IMR-90 (cell line): ENCODE data around the gene NELFCD. TPM values are rescaled to one million over a fixed set of nuclear protein-coding genes. Genes with fewer than 3 reads are reported as not detected.

ENCODE experiments used
- ATAC-seq: fragments of 200-7000 bp; cut with Tn5 transposase; 2 replicates; pipeline ENCODE4 v1.9.1; 2020; ENCODE audit warnings: low read depth, mild to moderate bottlenecking, moderate library complexity
- BruUV-seq: library from RNA; stranded (reverse); fragments of 400-500 nt; replicated peaks from 2 replicates; lab custom pipeline; 2021; lab: Mats Ljungman, UMichigan
- CTCF ChIA-PET: fragments of 300-600 bp; formaldehyde crosslinking; extraction: SDS; loops from one replicate; lab custom pipeline; 2021; ENCODE audit warnings: antibody characterized with exemption; lab: Yijun Ruan, JAX
- POLR2A ChIA-PET: fragments of 300-600 bp; sonication (Branson Sonifier 250); formaldehyde crosslinking; loops from one replicate; lab custom pipeline; 2022; ENCODE audit warnings: antibody characterized with exemption; ENCODE audit not compliant: unreplicated experiment; lab: Charles Lee
- DNase-seq: peaks from one replicate; pipeline ENCODE4 v3.0.0; 2013
- H2AFZ ChIP-seq: replicated peaks from 2 replicates; pipeline ENCODE3; 2013; ENCODE audit warnings: low read length, mild to moderate bottlenecking; ENCODE audit not compliant: poor library complexity
- H2AK5ac ChIP-seq: 2 replicates; pipeline ENCODE4 v1.6.1; 2013; ENCODE audit warnings: low read depth, low read length, inconsistent platforms
- H2AK9ac ChIP-seq: replicated peaks from 2 replicates; pipeline ENCODE3; 2013; ENCODE audit warnings: mild to moderate bottlenecking, low read depth, low read length, moderate library complexity; ENCODE audit not compliant: poor library complexity
- H2BK120ac ChIP-seq: 2 replicates; pipeline ENCODE4 v1.6.1; 2013; ENCODE audit warnings: low read depth, low read length, inconsistent platforms
- H2BK15ac ChIP-seq: 3 replicates; pipeline ENCODE4 v1.6.1; 2013; ENCODE audit warnings: low read depth, low read length, inconsistent platforms
- H2BK20ac ChIP-seq: 2 replicates; pipeline ENCODE4 v1.6.1; 2013; ENCODE audit warnings: low read depth, mild to moderate bottlenecking, inconsistent platforms, low read length, moderate library complexity
- H2BK5ac ChIP-seq: 2 replicates; pipeline ENCODE4 v1.6.1; 2013; ENCODE audit warnings: mild to moderate bottlenecking, low read depth, low read length, inconsistent platforms; ENCODE audit not compliant: poor library complexity, severe bottlenecking
- H3K14ac ChIP-seq: replicated peaks from 2 replicates; pipeline ENCODE4 v1.6.1; 2013; ENCODE audit warnings: low read depth, low read length, inconsistent platforms
- H3K18ac ChIP-seq: 2 replicates; pipeline ENCODE4 v1.6.1; 2013; ENCODE audit warnings: low read depth, low read length, control low read depth
- H3K23ac ChIP-seq: 2 replicates; pipeline ENCODE4 v1.6.1; 2013; ENCODE audit warnings: low read depth, low read length, inconsistent platforms
- H3K27ac ChIP-seq: 2 replicates; pipeline ENCODE4 v1.5.1; 2013; ENCODE audit warnings: mild to moderate bottlenecking, control low read depth, low read length; ENCODE audit not compliant: insufficient read depth
- H3K27me3 ChIP-seq: 2 replicates; pipeline ENCODE4 v1.6.1; 2013; ENCODE audit warnings: low read length; ENCODE audit not compliant: control insufficient read depth, insufficient read depth
- H3K36me3 ChIP-seq: 2 replicates; pipeline ENCODE4 v1.6.1; 2013; ENCODE audit warnings: low read length, mixed read lengths; ENCODE audit not compliant: control insufficient read depth, insufficient read depth
- H3K4ac ChIP-seq: 2 replicates; pipeline ENCODE4 v1.6.1; 2013; ENCODE audit warnings: low read depth, low read length, inconsistent platforms
- H3K4me1 ChIP-seq: 2 replicates; pipeline ENCODE4 v1.6.1; 2013; ENCODE audit warnings: low read length, mixed read lengths; ENCODE audit not compliant: control insufficient read depth, insufficient read depth
- H3K4me2 ChIP-seq: 2 replicates; pipeline ENCODE4 v1.6.1; 2013; ENCODE audit warnings: low read depth, mild to moderate bottlenecking, control low read depth, low read length, moderate library complexity
- H3K4me3 ChIP-seq: 2 replicates; pipeline ENCODE4 v1.5.1; 2013; ENCODE audit warnings: low read depth, mild to moderate bottlenecking, control low read depth, low read length, moderate library complexity; ENCODE audit not compliant: insufficient read depth
- H3K56ac ChIP-seq: 2 replicates; pipeline ENCODE4 v1.6.1; 2013; ENCODE audit warnings: low read length, inconsistent platforms; ENCODE audit not compliant: insufficient read depth; ENCODE audit errors: extremely low read depth
- H3K79me1 ChIP-seq, 2 experiments: 2 replicates each; pipeline ENCODE4 v1.6.1; 2013; ENCODE audit warnings: low read length in 2 of 2, inconsistent platforms in 1 of 2, low read depth in 1 of 2
- H3K9ac ChIP-seq: 2 replicates; pipeline ENCODE4 v1.6.1; 2013; ENCODE audit warnings: low read depth, low read length, control low read depth
- H3K9me1 ChIP-seq: 2 replicates; pipeline ENCODE4 v1.6.1; 2013; ENCODE audit warnings: low read length, inconsistent platforms; ENCODE audit not compliant: insufficient read depth
- H3K9me3 ChIP-seq: 2 replicates; pipeline ENCODE4 v1.6.1; 2013; ENCODE audit warnings: low read length; ENCODE audit not compliant: control insufficient read depth, insufficient read depth
- H4K20me1 ChIP-seq: 2 replicates; pipeline ENCODE4 v1.6.1; 2013; ENCODE audit warnings: low read length, inconsistent platforms; ENCODE audit not compliant: insufficient read depth
- H4K5ac ChIP-seq: 2 replicates; pipeline ENCODE4 v1.6.1; 2013; ENCODE audit warnings: mild to moderate bottlenecking, low read depth, low read length, control low read depth
- H4K8ac ChIP-seq, 2 experiments: 2 replicates each; pipeline ENCODE4 v1.6.1; 2013; ENCODE audit warnings: low read depth in 2 of 2, low read length in 2 of 2, control low read depth in 1 of 2, inconsistent platforms in 1 of 2
- H4K91ac ChIP-seq: 2 replicates; pipeline ENCODE4 v1.6.1; 2013; ENCODE audit warnings: low read depth, low read length, inconsistent platforms; ENCODE audit not compliant: insufficient read depth
- BHLHE40 ChIP-seq: fragments of 150-350 bp; IDR thresholded peaks from 2 replicates; pipeline ENCODE4 v1.6.1; 2016; ENCODE audit warnings: mild to moderate bottlenecking, low read depth, low read length
- CEBPB ChIP-seq: IDR thresholded peaks from 2 replicates; pipeline ENCODE4 v1.6.1; 2012; ENCODE audit warnings: low read depth, low read length, improper control_type of control experiment
- CHD1 ChIP-seq: IDR thresholded peaks from 2 replicates; pipeline ENCODE4 v1.6.1; 2012; ENCODE audit warnings: low read depth, low read length, improper control_type of control experiment
- CTCF ChIP-seq: conservative IDR thresholded peaks from 2 replicates; pipeline ENCODE4 v1.5.1; 2012; ENCODE audit warnings: mild to moderate bottlenecking, low read depth, low read length, improper control_type of control experiment
- ELK1 ChIP-seq: fragments of 150-350 bp; IDR thresholded peaks from 2 replicates; pipeline ENCODE4 v1.6.1; 2016; ENCODE audit warnings: low read depth, mild to moderate bottlenecking, low read length, moderate library complexity, borderline replicate concordance
- FOS ChIP-seq: fragments of 150-350 bp; IDR thresholded peaks from 2 replicates; pipeline ENCODE4 v1.6.1; 2016; ENCODE audit warnings: low read depth, low read length
- MAFK ChIP-seq: IDR thresholded peaks from 2 replicates; pipeline ENCODE4 v1.6.1; 2012; ENCODE audit warnings: low read depth, low read length, improper control_type of control experiment
- MAZ ChIP-seq: IDR thresholded peaks from 2 replicates; pipeline ENCODE4 v1.6.1; 2012; ENCODE audit warnings: low read depth, mild to moderate bottlenecking, low read length, improper control_type of control experiment, moderate library complexity, borderline replicate concordance
- MXI1 ChIP-seq: IDR thresholded peaks from 2 replicates; pipeline ENCODE4 v1.6.1; 2012; ENCODE audit warnings: low read depth, mild to moderate bottlenecking, low read length, moderate library complexity, borderline replicate concordance
- NFE2L2 ChIP-seq: fragments of 150-350 bp; IDR thresholded peaks from 2 replicates; pipeline ENCODE4 v1.6.1; 2016; ENCODE audit warnings: low read depth, mild to moderate bottlenecking, low read length
- POLR2A ChIP-seq: IDR thresholded peaks from 2 replicates; pipeline ENCODE4 v1.6.1; 2012; ENCODE audit warnings: mild to moderate bottlenecking, low read depth, low read length
- RAD21 ChIP-seq: IDR thresholded peaks from 2 replicates; pipeline ENCODE4 v1.6.1; 2012; ENCODE audit warnings: low read length, improper control_type of control experiment
- RCOR1 ChIP-seq: IDR thresholded peaks from 2 replicates; pipeline ENCODE4 v1.6.1; 2012; ENCODE audit warnings: mild to moderate bottlenecking, low read length, improper control_type of control experiment; ENCODE audit not compliant: insufficient replicate concordance
- RFX5 ChIP-seq: IDR thresholded peaks from 2 replicates; pipeline ENCODE4 v1.8.0; 2012; ENCODE audit warnings: low read depth, mild to moderate bottlenecking, low read length, moderate library complexity
- SMC3 ChIP-seq: fragments of 150-350 bp; IDR thresholded peaks from 2 replicates; pipeline ENCODE4 v1.6.1; 2016; ENCODE audit warnings: low read depth, mild to moderate bottlenecking, antibody characterized with exemption, low read length, moderate library complexity
- USF2 ChIP-seq: fragments of 150-350 bp; IDR thresholded peaks from 2 replicates; pipeline ENCODE4 v1.6.1; 2017; ENCODE audit warnings: mild to moderate bottlenecking, antibody characterized with exemption, low read length, low read depth
- WGBS, 2 experiments: methylation state at CpG; one replicate each; pipeline versions ENCODE4 v1.1.5 to v1.1.7; 2013; ENCODE audit warnings: missing lambda C conversion rate in 2 of 2; ENCODE audit not compliant: insufficient read length in 1 of 2; ENCODE audit errors: extremely low coverage in 2 of 2; 5-methylcytosine and 5-hydroxymethylcytosine counted together
- dilution Hi-C: fragments of 300-500 bp; cut with HindIII; formaldehyde crosslinking; loops from one replicate; pipeline ENCODE4 v1.14.3; 2018; ENCODE audit warnings: low sequenced_read_pairs; ENCODE audit not compliant: unreplicated experiment
- in situ Hi-C: fragments of 300-500 bp; cut with MboI; formaldehyde crosslinking; loops from 3 replicates; pipeline ENCODE4 v1.14.3; 2019; ENCODE audit warnings: low sequenced_read_pairs, inconsistent platforms, mixed read lengths
- intact Hi-C: fragments of 100-400 bp; cut with micrococcal nuclease; formaldehyde crosslinking; loops from 2 replicates; pipeline ENCODE4 v1.10.0; 2022
- polyA plus RNA-seq, 3 experiments: library from polyadenylated mRNA; depleted of rRNA; stranded (reverse); fragments of >200 nt; gene quantifications; 2 replicates each; pipeline ENCODE4 v1.2.3, GENCODE V29; 2012; ENCODE audit warnings: low replicate concordance in 1 of 3
- total RNA-seq: library from RNA; depleted of rRNA; stranded (reverse); fragments of >200 nt; gene quantifications from 2 replicates; pipeline ENCODE4 v1.2.3, GENCODE V29; 2012

Gene NELFCD
- total and polyA plus RNA-seq, 2 of the 4 experiments (the other 2 are of a cell fraction), result 88.9 to 94.1 TPM

- Histone ChIP-seq H3K4me3 (no peak overlapping the region), H3K9me1 (no peaks in the 10 kb centered on the region), H3K56ac (no peak overlapping the region), H2BK120ac (no peak overlapping the region), H2BK20ac (no peak overlapping the region), H3K23ac (no peak overlapping the region), H3K9ac (no peak overlapping the region), H3K9me3 (no peaks in the 10 kb centered on the region), H2AK5ac (no peak overlapping the region), H2BK15ac (no peak overlapping the region), H3K27me3 (peaks cover 12% of the 10 kb centered on the region), H4K5ac (no peak overlapping the region), H2AK9ac (no peak overlapping the region), H4K91ac (no peak overlapping the region), H3K18ac (no peak overlapping the region), H4K8ac (no peak overlapping the region), H3K79me1 (no peaks in the 10 kb centered on the region), H3K4me1 (no peaks in the 10 kb centered on the region), H2BK5ac (no peak overlapping the region), H3K4me2 (no peak overlapping the region), H4K20me1 (no peaks in the 10 kb centered on the region), H3K36me3 (no peaks in the 10 kb centered on the region), H3K14ac (no peak overlapping the region), H3K27ac (no peak overlapping the region), H2AFZ (no peak overlapping the region), H3K4ac (no peak overlapping the region)
- in situ Hi-C loops (no loop called here), intact Hi-C loops (no loop called here), dilution Hi-C loops (no loop called here)
- WGBS, 2 experiments, result 60% methylated on average over 1 of the region's 2 CpGs; no CpG with 5 or more reads in 1 of the 2 experiments
- no TSS peak for BruUV-seq
- ATAC-seq, result no peak
- POLR2A ChIA-PET, result no interaction called here
- CTCF ChIA-PET, result no interaction called here
- TF ChIP-seq CTCF (no peak), MAZ (no peak), NFE2L2 (no peak), RAD21 (no peak), CEBPB (no peak), SMC3 (no peak), RFX5 (no peak), CHD1 (no peak), USF2 (no peak), POLR2A (no peak), RCOR1 (no peak), MXI1 (no peak), ELK1 (no peak), MAFK (no peak), BHLHE40 (no peak), FOS (no peak)
- no peak for DNase-seq
Observed at GRCh38 chr20:58938078-58938477, 43.0 kb upstream of the NELFCD start.
